Raji (cell line): Measurements from ENCODE around the gene FREM2.

Experiments
- POLR2A ChIP-seq: IDR thresholded peaks from 2 replicates; pipeline ENCODE4 v1.6.1; 2011; ENCODE audit warnings: low read depth, low read length, control low read depth; ENCODE audit not compliant: insufficient read depth

FREM2 gene

GRCh38 chr13:38921081-38921480 is 234.2 kb downstream of the FREM2 start:
- no peak for TF ChIP-seq POLR2A

- TF ChIP-seq POLR2A = no peak
These were observed 235.3 kb downstream of the FREM2 start for GRCh38 chr13:38922170-38922569.

- no peak for TF ChIP-seq POLR2A
These were observed 246.9 kb downstream of the FREM2 start for GRCh38 chr13:38933786-38934185.
